ENCODE data around the gene SLC7A5. TPM values are rescaled to one million over a fixed set of nuclear protein-coding genes. Genes with fewer than 3 reads are reported as not detected.

SLC7A5 gene
- total RNA-seq, 2 donors from 2014 or later = 1.6 to 3.4 TPM

DNA sequence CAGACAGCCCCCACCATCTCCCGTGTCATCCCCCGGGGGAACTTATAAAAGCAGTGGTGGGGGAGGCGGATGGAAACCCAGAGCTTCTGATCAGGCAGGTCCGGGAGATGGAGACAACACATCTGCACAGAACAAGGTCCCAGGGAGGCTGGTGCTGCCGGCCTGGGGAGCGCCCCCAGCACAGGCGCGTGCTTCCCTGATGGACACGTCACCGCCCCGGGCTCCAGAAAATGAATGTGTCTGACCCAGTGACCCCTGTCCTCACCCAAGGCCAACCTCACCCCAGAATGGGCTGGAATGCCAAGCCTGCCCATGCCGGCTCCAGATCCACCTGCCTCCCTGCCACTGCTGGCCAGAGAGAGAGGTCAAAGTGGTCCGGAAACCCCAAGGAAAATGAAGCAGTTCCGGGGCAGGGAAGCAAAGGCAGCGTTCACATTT lies 12.5 kb downstream of the SLC7A5 start:
- Histone ChIP-seq H3K27ac (peak overlapping the region in 3 of 4 donors; percentile 4 to 70 (median 64)), H3K27me3 (no peaks in the 10 kb centered on the region), H3K4me1 (peaks cover 24% of the 10 kb centered on the region), H3K9me3 (no peaks in the 10 kb centered on the region), H3K4me3 (no peak overlapping the region), H3K36me3 (replicated peaks in 1 of 2; ENCODE audit: insufficient read depth in 1 of 2, low read depth in 2 of 2) (no peaks in the 10 kb centered on the region)
- WGBS, 2 donors = 80 to 88% methylated on average over 8 to 14 of the region's 15 CpGs
- ATAC-seq = no peak
- intact Hi-C loops (cut with DNase I) = no loop called here
- TF ChIP-seq POLR2A (IDR thresholded peaks at IDR 0.05) = no peak
- TF ChIP-seq, protein P1, sequence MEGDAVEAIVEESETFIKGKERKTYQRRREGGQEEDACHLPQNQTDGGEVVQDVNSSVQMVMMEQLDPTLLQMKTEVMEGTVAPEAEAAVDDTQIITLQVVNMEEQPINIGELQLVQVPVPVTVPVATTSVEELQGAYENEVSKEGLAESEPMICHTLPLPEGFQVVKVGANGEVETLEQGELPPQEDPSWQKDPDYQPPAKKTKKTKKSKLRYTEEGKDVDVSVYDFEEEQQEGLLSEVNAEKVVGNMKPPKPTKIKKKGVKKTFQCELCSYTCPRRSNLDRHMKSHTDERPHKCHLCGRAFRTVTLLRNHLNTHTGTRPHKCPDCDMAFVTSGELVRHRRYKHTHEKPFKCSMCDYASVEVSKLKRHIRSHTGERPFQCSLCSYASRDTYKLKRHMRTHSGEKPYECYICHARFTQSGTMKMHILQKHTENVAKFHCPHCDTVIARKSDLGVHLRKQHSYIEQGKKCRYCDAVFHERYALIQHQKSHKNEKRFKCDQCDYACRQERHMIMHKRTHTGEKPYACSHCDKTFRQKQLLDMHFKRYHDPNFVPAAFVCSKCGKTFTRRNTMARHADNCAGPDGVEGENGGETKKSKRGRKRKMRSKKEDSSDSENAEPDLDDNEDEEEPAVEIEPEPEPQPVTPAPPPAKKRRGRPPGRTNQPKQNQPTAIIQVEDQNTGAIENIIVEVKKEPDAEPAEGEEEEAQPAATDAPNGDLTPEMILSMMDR (IDR thresholded peaks at IDR 0.05) = no peak
- DNase-seq = no peak

DNA sequence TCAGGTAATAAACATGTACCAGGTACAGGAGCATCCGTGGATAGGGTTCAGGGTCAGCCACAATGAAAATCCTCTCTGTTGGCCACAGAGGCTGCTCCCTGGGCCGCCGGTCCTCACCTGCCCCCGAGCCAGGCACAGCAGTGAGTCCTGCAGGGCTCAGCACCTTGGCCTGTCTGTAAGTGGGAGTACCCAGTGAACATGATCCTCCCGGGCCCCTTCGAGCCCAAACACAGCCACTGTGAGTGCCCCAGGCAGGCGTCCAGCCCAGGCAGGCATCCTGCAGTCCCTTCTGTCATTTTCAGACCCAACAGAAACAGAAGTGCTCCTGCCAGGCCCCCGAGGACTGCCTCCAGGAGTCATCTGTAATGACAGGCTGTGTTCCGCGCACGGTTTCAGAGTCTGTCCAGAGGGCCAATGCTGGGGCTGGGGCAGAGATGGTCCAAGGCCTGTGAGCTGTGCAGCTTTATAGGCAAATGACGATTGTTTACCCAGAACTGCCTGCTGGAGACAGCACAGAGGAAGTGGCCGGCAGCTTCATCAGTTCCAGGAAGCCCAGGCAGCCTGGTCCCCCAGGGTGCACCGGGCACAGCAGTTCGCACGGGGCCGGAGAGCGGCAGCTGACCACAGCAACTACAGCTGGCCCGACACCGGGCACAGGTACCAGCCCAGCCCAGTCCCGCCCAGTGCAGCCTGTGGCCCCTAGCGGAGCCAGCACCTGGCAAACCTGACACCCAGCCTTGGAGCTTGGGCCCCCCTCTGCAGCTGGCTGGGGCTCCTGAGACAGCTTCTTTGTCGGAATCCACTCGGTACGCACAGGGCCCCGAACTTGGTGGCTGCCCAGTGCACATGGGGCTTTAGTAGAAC lies 13.2 kb downstream of the SLC7A5 start:
- intact Hi-C loops (cut with DNase I) = no loop called here
- no peaks in the 10 kb centered on the region for H3K27me3 ChIP-seq
- 68 to 71% methylated on average over 5 to 26 of the region's 26 CpGs for WGBS, 2 donors
- TF ChIP-seq POLR2A (IDR thresholded peaks at IDR 0.05) = peak in 2 of 3 donors; percentile 22 to 24
- TF ChIP-seq, protein P1 (IDR thresholded peaks at IDR 0.05) = no peak
- ATAC-seq (peak; percentile 23), DNase-seq (peak in 3 of 4 donors; percentile 57 to 80 (median 60))
- H3K4me3 ChIP-seq = no peak overlapping the region
- peaks cover 23% of the 10 kb centered on the region for H3K4me1 ChIP-seq
- H3K9me3 ChIP-seq = no peaks in the 10 kb centered on the region
- no peaks in the 10 kb centered on the region for H3K36me3 ChIP-seq (replicated peaks in 1 of 2; ENCODE audit: insufficient read depth in 1 of 2, low read depth in 2 of 2)
- H3K27ac ChIP-seq = peak overlapping the region in 3 of 4 donors; percentile 4 to 70 (median 64)

DNA sequence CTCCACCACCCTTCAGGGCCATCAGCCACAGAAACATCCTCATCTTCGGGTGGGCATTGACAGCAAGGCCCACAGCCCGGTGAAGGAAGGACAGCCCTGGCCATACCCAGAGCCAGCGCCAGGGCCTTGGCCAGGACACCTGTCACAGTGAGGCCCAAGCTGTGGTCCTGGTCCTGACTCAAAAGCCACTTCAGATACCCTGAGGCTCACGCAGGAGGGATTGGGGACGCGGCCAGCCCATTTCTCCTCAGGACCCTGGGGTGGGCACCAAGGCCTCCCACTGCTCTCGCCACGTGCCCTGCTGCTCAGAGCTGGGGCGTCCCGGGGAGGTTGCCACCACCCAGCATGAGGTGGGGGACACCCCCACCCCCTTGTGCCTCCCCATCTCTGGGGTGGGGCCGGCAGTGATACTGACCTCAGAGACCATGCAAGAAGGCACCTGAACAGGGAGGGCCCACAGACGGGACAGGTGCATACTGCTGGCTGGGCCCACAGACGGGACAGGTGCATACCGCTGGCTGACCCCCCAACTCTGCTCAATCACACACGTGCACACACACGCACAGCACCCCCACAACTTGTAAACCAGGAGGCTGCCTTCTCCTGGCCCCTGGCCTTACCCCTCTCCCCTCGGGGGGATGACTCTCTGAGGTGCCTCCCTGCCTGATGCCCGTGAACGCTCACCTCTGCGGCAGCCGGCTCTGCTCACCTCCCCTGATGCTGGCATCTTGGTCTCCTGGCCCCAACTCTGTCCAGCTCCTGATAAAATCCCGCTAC lies 14.2 kb downstream of the SLC7A5 start:
- Histone ChIP-seq H3K27ac (peak overlapping the region; percentile 65 to 75 (median 72)), H3K27me3 (no peaks in the 10 kb centered on the region), H3K4me1 (peaks cover 29% of the 10 kb centered on the region), H3K4me3 (no peak overlapping the region), H3K9me3 (no peaks in the 10 kb centered on the region), H3K36me3 (replicated peaks in 1 of 2; ENCODE audit: insufficient read depth in 1 of 2, low read depth in 2 of 2) (no peaks in the 10 kb centered on the region)
- DNase-seq = no peak
- intact Hi-C loops (cut with DNase I) = no loop called here
- 79 to 95% methylated on average over 10 to 18 of the region's 22 CpGs for WGBS, 2 donors
- ATAC-seq = no peak
- TF ChIP-seq, protein P1 (IDR thresholded peaks at IDR 0.05) = no peak
- no peak for TF ChIP-seq POLR2A (IDR thresholded peaks at IDR 0.05)

DNA sequence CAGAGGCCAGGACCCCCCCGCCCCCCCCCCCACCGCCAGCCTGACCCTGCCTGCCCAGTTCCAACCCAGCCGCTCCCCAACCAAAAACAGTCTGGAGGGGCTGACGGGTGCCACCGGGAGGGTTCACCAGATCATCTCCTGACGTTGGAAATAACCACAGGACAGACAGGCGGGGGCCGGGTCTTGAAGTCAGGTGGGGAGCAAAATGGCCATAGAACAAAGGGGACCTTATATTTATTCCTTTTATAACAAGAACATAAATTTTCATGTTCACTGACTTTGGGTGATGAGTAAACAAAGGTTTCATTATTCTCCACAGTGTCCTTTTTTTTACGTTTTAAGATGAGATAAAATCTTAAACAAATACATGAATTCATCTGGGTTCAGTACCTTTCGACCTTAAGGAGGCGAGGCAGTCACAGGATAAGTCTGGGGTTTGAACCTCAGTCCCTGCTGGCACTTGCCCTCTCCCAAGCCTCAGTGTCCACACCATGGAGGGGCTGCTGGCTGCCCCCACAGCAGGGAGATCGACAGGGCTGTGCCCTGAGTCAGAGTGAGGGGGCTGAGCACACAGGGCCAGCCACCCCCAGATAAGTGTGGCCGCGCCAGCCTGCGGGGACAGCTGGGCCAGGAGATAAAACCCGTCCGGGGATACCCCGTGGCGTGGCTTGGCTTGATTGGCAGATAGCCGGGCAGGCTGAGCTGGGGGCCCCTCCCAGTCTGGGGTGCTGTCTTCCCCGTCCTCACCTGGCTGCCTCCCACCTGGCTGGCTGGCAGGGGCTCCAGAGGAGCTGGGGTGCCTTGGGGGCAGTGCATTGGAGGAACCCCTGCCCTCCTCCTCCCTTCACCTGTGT lies 15.0 kb downstream of the SLC7A5 start:
- Histone ChIP-seq H3K4me1 (peaks cover 37% of the 10 kb centered on the region), H3K27ac (peak overlapping the region; percentile 65 to 76 (median 75)), H3K27me3 (no peaks in the 10 kb centered on the region), H3K4me3 (no peak overlapping the region), H3K9me3 (no peaks in the 10 kb centered on the region), H3K36me3 (replicated peaks in 1 of 2; ENCODE audit: insufficient read depth in 1 of 2, low read depth in 2 of 2) (no peaks in the 10 kb centered on the region)
- TF ChIP-seq POLR2A (IDR thresholded peaks at IDR 0.05) = no peak
- TF ChIP-seq, protein P1 (IDR thresholded peaks at IDR 0.05) = no peak
- ATAC-seq = peak; percentile 2
- DNase-seq = no peak
- intact Hi-C loops (cut with DNase I) = no loop called here
- WGBS, 2 donors = 8 to 18% methylated on average over 8 to 21 of the region's 21 CpGs
